Measurements from ENCODE around the gene RBP3.

Gene RBP3

DNA sequence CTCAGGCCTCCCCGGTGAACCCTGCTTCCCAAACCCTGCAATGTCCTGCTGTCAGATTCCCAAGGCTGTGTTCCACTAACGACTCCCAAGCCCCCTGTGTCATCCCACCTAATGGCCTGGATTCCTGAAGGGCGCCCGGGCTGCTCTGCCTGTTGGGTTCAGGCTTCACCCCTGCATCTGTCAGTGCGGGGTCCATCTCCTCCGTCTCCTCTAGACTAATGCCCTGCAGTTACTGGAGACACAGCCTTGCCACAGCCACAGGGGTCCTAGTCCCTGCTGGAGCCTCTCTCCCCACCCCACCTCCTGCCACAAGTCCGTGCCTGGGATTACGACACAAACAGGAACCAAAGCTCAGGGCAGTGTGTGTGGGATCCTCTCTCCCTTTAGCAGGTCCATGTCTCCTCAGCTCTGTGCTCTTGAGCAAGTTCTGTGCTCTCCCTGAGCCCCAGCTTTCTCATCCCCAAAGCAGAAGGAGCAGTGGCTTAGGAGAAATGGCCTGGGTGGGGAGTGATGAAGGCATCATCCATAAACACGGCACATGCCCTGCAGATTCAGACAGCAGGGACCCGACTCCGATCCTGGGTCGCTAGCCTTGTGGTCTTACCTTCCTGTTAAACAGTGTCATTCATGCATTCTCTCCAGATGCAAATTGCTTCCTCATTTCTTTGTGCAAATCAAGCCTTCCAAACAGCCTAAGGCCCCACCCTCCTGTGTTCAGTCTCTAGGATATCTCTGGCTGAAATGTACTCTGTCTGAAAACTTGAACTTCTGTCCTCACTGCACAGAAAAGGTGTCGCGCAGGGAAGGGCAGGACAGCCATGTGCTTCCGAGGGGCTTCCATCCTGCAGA, 8.2 kb upstream of the RBP3 start:
- peak; percentile 81 for DNase-seq (ENCODE audit: low read depth)
- H3K4me3 ChIP-seq (ENCODE audit: low read depth, low read length) = peak overlapping the region; percentile 7
- TF ChIP-seq, protein P1, sequence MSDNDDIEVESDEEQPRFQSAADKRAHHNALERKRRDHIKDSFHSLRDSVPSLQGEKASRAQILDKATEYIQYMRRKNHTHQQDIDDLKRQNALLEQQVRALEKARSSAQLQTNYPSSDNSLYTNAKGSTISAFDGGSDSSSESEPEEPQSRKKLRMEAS (IDR thresholded peaks at IDR 0.05; ENCODE audit: low read depth, low read length) = peak; percentile 14; the same call in 1 of the 2 replicates
- TF ChIP-seq, protein P2, sequence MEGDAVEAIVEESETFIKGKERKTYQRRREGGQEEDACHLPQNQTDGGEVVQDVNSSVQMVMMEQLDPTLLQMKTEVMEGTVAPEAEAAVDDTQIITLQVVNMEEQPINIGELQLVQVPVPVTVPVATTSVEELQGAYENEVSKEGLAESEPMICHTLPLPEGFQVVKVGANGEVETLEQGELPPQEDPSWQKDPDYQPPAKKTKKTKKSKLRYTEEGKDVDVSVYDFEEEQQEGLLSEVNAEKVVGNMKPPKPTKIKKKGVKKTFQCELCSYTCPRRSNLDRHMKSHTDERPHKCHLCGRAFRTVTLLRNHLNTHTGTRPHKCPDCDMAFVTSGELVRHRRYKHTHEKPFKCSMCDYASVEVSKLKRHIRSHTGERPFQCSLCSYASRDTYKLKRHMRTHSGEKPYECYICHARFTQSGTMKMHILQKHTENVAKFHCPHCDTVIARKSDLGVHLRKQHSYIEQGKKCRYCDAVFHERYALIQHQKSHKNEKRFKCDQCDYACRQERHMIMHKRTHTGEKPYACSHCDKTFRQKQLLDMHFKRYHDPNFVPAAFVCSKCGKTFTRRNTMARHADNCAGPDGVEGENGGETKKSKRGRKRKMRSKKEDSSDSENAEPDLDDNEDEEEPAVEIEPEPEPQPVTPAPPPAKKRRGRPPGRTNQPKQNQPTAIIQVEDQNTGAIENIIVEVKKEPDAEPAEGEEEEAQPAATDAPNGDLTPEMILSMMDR (IDR thresholded peaks at IDR 0.05; ENCODE audit: low read depth, low read length) = no peak
- peak; percentile 40 for TF ChIP-seq MYC (IDR thresholded peaks at IDR 0.05; ENCODE audit: low read depth, low read length)
- no peak for TF ChIP-seq POLR2A (IDR thresholded peaks at IDR 0.05; ENCODE audit: extremely low read depth, insufficient read length)

DNA sequence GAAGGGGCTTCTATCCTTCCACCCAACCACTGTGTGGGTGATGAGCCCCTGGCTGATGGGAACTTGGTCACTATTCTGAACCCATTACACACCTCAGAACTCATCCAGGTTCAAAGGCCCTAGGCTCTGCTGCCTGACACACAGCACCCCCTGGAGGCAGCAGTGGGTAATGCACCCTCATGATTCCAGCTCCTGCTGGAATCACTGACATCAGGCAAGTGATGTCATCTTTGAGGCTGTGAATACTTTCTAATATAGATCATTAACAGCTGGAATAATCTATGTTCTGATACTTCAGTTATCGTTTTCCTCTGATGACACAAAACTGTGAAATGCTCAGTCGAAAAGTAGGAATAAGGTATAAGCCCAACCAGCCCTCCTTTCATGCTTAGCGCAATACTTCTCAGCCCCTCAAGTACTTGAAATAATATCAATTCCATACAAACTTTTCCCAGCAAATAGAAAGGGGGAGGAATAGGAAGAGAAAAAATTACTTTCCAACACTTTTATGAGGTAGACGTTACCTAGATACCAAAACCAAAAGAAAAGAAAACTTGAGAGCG, 7.5 kb upstream of the RBP3 start:
- peak; percentile 69 for DNase-seq (ENCODE audit: low read depth)
- H3K4me3 ChIP-seq (ENCODE audit: low read depth, low read length) = no peak overlapping the region
- TF ChIP-seq, protein P2 (IDR thresholded peaks at IDR 0.05; ENCODE audit: low read depth, low read length) = peak; percentile 98
- TF ChIP-seq MYC (IDR thresholded peaks at IDR 0.05; ENCODE audit: low read depth, low read length) (0 out of 2 replicates have a peak, but pooled peaks have one; percentile 33), POLR2A (IDR thresholded peaks at IDR 0.05; ENCODE audit: extremely low read depth, insufficient read length) (no peak)

DNA sequence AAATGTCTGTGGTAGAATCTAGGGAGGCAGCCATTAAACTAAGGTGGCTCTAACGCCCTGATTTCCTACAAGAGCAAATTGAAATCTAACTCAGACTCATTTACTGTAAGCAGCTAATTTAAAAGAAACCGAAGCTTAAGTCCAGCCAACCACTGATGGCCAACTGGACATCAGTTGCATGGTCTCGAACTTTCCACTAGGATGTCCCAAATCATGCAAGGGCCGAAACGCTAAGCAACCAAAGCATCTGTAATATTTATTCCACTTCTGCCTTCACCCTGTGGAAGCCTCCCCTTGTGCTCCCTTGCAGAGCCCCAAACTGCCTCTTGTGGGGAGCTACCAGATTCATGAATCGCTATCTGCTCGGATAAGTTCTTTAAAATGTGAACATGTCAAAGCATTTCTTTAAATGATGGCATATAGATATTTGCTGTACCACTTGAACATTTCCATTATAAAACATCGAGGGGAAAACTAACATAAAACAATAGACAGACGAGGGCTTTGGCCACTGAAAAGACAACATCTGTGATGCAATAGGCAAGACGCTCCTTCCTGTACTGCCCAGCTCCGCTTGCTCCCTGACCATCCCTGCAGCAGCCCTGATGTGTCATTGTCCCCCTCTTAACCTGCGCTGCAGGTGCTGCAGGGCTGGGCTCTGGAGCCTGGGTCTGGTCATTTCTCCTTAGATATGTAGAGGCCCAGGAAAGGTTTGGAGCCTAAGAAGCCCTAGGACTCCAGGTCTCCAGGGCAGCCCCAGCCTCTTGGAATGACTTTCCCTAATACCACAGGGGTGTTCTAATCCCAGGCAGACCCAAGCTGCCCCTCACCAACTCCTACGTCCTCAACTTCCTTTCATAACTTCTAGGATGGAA, 2.9 kb upstream of the RBP3 start:
- TF ChIP-seq, protein P1 (IDR thresholded peaks at IDR 0.05; ENCODE audit: low read depth, low read length) = no peak
- TF ChIP-seq, protein P2 (IDR thresholded peaks at IDR 0.05; ENCODE audit: low read depth, low read length) = no peak
- TF ChIP-seq POLR2A (IDR thresholded peaks at IDR 0.05; ENCODE audit: extremely low read depth, insufficient read length) = no peak
- TF ChIP-seq MYC (IDR thresholded peaks at IDR 0.05; ENCODE audit: low read depth, low read length) = no peak
- no peak overlapping the region for H3K4me3 ChIP-seq (ENCODE audit: low read depth, low read length)
- no peak for DNase-seq (ENCODE audit: low read depth)

DNA sequence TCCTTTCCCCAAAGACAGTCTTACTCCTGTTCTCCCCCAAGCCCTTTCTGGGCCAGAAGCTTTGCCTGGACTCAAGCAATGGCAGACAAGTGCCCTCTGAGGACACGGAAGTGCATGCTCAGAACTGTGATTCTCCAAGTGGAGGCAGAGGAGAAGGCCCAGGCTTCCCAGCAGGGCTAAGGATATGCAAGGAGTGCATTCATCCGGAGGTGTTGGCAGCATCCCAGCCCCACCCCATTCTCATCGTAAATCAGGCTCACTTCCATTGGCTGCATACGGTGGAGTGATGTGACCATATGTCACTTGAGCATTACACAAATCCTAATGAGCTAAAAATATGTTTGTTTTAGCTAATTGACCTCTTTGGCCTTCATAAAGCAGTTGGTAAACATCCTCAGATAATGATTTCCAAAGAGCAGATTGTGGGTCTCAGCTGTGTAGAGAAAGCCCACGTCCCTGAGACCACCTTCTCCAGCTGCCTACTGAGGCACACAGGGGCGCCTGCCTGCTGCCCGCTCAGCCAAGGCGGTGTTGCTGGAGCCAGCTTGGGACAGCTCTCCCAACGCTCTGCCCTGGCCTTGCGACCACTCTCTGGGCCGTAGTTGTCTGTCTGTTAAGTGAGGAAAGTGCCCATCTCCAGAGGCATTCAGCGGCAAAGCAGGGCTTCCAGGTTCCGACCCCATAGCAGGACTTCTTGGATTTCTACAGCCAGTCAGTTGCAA, 1.4 kb upstream of the RBP3 start:
- TF ChIP-seq, protein P2 (IDR thresholded peaks at IDR 0.05; ENCODE audit: low read depth, low read length) = no peak
- TF ChIP-seq, protein P1 (IDR thresholded peaks at IDR 0.05; ENCODE audit: low read depth, low read length) = no peak
- TF ChIP-seq POLR2A (IDR thresholded peaks at IDR 0.05; ENCODE audit: extremely low read depth, insufficient read length) (no peak), MYC (IDR thresholded peaks at IDR 0.05; ENCODE audit: low read depth, low read length) (no peak)
- DNase-seq (ENCODE audit: low read depth) = no peak
- H3K4me3 ChIP-seq (ENCODE audit: low read depth, low read length) = no peak overlapping the region

DNA sequence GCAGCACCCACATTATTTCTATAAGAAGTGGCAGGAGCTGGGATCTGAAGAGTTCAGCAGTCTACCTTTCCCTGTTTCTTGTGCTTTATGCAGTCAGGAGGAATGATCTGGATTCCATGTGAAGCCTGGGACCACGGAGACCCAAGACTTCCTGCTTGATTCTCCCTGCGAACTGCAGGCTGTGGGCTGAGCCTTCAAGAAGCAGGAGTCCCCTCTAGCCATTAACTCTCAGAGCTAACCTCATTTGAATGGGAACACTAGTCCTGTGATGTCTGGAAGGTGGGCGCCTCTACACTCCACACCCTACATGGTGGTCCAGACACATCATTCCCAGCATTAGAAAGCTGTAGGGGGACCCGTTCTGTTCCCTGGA, 874 bp upstream of the RBP3 start:
- H3K4me3 ChIP-seq (ENCODE audit: low read depth, low read length) = no peak overlapping the region
- DNase-seq (ENCODE audit: low read depth) = no peak
- TF ChIP-seq POLR2A (IDR thresholded peaks at IDR 0.05; ENCODE audit: extremely low read depth, insufficient read length) (no peak), MYC (IDR thresholded peaks at IDR 0.05; ENCODE audit: low read depth, low read length) (no peak)
- TF ChIP-seq, protein P1 (IDR thresholded peaks at IDR 0.05; ENCODE audit: low read depth, low read length) = no peak
- TF ChIP-seq, protein P2 (IDR thresholded peaks at IDR 0.05; ENCODE audit: low read depth, low read length) = no peak
